HG03095 (cell line): ENCODE measurements around the gene PCDHA10.
"Not testable (repeated sequence)": the region's sequence is repeated elsewhere in the genome, so short reads cannot be mapped to it uniquely, and the experiment has no call there.

Experiments
- ATAC-seq: cut with Tn5 transposase; IDR thresholded peaks from one replicate; pipeline ENCODE4 v1.9.1; 2021; ENCODE audit warnings: moderate library complexity; ENCODE audit not compliant: unreplicated experiment

The PCDHA10 gene, protein sequence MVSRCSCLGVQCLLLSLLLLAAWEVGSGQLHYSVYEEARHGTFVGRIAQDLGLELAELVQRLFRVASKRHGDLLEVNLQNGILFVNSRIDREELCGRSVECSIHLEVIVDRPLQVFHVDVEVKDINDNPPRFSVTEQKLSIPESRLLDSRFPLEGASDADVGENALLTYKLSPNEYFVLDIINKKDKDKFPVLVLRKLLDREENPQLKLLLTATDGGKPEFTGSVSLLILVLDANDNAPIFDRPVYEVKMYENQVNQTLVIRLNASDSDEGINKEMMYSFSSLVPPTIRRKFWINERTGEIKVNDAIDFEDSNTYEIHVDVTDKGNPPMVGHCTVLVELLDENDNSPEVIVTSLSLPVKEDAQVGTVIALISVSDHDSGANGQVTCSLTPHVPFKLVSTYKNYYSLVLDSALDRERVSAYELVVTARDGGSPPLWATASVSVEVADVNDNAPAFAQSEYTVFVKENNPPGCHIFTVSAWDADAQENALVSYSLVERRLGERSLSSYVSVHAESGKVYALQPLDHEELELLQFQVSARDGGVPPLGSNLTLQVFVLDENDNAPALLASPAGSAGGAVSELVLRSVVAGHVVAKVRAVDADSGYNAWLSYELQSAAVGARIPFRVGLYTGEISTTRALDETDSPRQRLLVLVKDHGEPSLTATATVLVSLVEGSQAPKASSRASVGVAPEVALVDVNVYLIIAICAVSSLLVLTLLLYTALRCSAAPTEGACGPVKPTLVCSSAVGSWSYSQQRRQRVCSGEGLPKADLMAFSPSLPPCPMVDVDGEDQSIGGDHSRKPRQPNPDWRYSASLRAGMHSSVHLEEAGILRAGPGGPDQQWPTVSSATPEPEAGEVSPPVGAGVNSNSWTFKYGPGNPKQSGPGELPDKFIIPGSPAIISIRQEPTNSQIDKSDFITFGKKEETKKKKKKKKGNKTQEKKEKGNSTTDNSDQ

DNA sequence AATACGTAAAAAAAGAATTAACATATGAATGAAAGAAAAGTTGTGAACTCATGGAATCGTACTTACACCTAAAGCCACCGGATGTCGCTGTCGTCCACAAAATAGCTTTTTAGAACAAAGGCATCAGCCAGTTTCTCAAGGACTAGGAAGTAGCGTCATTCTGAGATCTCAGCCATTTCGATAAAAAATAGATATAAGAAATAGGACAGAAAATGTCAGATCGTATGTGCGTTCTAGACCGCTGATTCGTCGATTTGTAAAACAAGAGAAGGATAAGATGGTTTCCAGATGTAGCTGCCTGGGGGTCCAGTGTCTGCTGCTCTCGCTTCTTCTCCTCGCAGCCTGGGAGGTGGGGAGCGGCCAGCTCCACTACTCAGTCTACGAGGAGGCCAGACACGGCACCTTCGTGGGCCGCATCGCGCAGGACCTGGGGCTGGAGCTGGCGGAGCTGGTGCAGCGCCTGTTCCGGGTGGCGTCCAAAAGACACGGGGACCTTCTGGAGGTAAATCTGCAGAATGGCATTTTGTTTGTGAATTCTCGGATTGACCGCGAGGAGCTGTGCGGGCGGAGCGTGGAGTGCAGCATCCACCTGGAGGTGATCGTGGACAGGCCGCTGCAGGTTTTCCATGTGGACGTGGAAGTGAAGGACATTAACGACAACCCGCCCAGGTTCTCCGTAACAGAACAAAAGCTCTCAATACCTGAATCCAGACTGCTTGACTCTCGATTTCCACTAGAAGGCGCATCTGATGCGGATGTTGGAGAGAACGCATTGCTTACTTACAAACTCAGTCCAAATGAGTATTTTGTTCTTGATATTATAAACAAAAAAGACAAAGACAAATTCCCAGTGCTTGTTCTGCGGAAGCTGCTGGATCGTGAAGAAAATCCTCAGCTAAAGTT, at the start of gene PCDHA10:
Gene PCDHA10 (plus strand): TSS at position 126 of the 903 bp plus-strand sequence. CDS start 152 bp downstream, at position 278.
- ATAC-seq, result no peak

DNA sequence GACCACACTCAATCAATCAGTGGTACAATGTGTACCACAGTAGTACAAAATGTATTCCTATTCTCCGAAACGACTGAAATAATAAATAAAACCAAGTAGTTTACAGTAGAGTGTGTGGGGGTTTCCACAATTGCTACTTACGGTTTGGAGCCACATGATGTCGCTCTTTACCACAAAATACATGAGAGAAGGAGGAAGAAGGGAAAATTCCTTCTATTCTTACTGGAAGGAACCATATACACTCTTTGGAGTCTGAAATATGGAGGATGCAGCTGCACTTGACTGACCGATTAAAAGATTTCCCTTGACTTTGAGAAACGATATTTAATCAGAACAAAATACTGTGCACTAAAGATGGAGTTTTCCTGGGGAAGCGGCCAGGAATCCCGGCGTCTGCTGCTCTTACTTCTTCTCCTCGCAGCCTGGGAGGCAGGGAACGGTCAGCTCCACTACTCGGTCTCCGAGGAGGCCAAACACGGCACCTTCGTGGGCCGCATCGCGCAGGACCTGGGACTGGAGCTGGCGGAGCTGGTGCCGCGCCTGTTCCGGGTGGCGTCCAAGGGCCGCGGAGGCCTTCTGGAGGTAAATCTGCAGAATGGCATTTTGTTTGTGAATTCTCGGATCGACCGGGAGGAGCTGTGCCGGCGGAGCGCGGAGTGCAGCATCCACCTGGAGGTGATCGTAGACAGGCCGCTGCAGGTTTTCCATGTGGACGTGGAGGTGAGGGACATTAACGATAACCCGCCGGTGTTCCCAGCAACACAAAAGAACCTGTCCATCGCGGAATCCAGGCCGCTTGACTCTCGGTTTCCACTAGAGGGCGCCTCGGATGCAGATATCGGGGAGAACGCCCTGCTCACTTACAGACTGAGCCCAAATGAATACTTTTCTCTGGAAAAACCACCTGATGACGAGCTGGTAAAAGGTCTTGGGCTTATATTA, 48.6 kb upstream of the PCDHA10 start, which contains the start of gene PCDHA4:
Gene PCDHA4 (plus strand): TSS at position 235 of the 942 bp plus-strand sequence.
- ATAC-seq, result no peak

DNA sequence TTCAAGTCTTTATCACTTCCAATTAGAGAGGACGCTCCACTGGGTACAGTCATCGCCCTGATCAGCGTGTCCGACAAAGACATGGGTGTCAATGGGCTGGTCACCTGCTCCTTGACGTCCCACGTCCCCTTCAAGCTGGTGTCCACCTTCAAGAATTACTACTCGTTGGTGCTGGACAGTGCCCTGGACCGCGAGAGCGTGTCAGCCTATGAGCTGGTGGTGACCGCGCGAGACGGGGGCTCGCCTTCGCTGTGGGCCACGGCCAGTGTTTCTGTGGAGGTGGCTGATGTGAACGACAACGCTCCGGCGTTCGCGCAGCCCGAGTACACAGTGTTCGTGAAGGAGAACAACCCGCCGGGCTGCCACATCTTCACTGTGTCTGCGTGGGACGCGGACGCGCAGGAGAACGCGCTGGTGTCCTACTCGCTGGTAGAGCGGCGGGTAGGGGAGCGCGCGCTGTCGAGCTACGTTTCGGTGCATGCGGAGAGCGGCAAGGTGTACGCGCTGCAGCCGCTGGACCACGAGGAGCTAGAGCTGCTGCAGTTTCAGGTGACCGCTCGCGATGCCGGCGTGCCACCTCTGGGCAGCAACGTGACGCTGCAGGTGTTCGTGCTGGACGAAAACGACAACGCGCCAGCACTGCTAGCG, 47.3 kb upstream of the PCDHA10 start:
- not testable (repeated sequence) for ATAC-seq

DNA sequence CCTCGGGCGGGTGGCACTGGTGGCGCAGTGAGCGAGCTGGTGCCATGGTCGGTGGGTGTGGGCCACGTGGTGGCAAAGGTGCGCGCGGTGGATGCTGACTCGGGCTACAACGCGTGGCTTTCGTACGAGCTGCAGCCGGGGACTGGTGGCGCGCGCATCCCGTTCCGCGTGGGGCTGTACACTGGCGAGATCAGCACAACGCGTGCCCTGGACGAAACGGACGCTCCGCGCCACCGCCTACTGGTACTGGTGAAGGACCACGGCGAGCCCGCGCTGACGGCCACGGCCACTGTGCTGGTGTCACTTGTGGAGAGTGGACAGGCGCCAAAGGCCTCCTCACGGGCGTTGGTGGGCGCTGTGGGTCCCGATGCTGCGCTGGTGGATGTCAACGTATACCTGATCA, 46.8 kb upstream of the PCDHA10 start:
- ATAC-seq, result no peak

DNA sequence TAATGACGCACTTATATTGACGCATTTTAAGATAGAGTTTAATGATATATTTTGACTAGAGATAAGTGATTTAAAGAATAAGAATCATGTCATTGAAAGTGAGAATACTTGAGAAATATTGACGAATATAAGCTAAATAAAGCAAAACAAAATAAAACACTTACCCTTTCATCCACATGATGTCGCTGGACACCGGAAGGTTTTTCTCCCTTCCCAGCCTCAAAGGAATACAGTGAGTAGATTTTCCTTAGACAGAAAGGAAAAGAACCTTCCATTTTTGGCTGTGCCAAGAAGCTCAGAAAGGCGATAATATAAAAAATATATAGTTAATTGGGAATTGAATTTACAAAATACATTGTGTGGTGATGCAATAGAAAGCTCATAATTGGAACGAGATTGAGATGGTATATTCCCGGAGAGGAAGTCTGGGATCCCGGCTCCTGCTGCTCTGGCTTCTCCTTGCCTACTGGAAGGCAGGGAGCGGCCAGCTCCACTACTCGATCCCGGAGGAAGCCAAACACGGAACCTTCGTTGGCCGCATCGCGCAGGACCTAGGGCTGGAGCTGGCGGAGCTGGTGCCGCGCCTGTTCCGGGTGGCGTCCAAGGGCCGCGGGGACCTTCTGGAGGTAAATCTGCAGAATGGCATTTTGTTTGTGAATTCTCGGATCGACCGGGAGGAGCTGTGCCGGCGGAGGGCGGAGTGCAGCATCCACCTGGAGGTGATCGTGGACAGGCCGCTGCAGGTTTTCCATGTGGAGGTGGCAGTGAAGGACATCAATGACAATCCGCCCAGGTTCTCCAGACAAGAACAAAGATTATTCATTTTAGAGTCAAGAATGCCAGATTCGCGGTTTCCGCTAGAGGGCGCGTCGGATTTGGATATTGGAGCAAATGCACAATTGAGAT, 34.1 kb upstream of the PCDHA10 start, which contains the start of gene PCDHA5:
Gene PCDHA5 (plus strand): TSS at position 239 of the 906 bp plus-strand sequence.
- no peak for ATAC-seq

DNA sequence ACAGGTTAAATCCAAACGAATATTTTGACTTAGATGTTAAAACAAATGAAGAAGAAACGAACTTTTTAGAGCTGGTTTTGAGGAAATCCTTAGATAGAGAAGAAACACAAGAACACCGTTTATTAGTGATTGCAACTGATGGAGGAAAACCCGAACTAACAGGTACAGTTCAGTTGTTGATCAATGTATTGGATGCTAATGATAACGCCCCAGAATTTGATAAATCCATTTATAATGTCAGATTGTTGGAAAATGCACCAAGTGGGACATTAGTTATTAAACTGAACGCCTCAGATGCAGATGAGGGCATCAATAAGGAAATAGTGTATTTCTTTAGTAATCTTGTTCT, 33.4 kb upstream of the PCDHA10 start:
- ATAC-seq, result no peak

DNA sequence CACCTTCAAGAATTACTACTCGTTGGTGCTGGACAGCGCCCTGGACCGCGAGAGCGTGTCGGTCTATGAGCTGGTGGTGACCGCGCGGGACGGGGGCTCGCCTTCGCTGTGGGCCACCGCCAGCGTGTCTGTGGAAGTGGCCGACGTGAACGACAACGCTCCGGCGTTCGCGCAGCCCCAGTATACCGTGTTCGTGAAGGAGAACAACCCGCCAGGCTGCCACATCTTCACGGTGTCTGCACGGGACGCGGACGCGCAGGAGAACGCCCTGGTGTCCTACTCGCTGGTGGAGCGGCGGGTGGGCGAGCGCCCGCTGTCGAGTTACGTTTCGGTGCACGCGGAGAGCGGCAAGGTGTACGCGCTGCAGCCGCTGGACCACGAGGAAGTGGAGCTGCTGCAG, 32.7 kb upstream of the PCDHA10 start:
- ATAC-seq, result not testable (repeated sequence)

DNA sequence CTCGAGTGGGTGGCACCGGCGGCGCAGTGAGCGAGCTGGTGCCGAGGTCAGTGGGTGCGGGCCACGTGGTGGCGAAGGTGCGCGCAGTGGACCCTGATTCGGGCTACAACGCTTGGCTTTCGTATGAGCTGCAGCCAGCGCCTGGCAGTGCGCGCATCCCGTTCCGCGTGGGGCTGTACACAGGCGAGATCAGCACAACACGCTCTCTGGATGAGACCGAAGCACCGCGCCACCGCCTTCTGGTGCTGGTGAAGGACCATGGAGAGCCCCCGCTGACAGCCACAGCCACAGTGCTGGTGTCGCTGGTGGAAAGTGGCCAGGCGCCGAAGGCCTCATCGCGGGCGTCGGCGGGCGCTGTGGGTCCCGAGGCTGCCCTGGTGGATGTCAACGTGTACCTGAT, 32.2 kb upstream of the PCDHA10 start:
- ATAC-seq, result no peak

DNA sequence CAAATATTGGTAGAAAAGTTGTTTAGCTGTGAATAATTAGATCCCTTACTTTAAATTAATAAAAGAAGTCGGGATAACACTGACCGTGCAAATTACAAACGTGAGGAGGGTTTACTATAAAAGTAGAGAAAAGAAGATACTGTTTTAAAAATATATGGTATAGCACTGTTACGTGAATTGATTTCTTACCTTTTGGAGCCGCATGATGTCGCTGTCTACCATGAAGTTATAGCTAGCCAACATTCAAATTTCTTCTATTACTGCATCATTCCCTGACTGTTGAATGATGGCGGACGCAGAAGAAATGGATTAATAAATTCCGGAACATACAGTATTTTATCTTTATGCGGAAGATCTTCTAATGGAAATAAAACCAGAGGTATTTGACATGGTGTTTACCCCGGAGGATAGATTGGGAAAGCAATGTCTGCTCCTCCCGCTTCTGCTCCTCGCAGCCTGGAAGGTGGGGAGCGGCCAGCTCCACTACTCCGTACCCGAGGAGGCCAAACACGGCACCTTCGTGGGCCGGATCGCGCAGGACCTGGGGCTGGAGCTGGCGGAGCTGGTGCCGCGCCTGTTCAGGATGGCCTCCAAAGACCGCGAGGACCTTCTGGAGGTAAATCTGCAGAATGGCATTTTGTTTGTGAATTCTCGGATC, 27.9 kb upstream of the PCDHA10 start, which contains the start of gene PCDHA6:
Gene PCDHA6 (plus strand): TSS at position 257 of the 658 bp plus-strand sequence. CDS start 132 bp downstream, at position 389.
- ATAC-seq, result no peak

DNA sequence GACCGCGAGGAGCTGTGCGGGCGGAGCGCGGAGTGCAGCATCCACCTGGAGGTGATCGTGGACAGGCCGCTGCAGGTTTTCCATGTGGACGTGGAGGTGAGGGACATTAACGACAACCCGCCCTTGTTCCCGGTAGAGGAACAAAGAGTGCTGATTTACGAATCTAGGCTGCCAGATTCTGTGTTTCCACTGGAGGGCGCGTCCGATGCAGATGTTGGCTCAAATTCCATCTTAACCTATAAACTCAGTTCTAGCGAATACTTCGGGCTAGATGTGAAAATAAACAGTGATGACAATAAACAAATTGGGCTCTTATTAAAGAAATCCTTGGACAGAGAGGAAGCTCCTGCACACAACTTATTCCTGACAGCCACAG, 27.3 kb upstream of the PCDHA10 start:
- ATAC-seq, result no peak

DNA sequence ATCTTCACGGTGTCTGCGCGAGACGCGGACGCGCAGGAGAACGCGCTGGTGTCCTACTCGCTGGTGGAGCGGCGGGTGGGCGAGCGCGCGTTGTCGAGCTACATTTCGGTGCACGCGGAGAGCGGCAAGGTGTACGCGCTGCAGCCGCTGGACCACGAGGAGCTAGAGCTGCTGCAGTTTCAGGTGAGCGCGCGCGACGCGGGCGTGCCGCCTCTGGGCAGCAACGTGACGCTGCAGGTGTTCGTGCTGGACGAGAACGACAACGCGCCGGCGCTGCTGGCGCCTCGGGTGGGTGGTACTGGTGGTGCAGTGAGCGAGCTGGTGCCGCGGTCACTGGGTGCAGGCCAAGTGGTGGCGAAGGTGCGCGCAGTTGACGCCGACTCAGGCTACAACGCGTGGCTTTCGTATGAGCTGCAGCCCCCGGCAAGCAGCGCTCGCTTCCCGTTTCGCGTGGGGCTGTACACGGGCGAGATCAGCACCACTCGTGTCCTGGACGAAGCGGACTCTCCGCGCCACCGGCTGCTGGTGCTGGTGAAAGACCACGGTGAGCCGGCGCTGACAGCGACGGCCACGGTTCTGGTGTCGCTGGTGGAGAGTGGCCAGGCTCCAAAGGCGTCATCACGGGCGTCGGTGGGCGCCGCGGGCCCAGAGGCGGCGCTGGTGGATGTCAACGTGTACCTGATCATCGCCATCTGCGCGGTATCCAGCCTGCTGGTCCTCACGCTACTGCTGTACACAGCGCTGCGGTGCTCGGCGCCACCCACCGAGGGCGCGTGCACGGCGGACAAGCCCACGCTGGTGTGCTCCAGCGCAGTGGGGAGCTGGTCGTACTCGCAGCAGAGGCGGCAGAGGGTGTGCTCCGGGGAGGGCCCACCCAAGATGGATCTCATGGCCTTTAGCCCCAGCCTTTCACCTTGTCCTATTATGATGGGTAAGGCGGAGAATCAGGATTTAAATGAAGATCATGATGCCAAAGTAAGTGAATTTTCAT, 25.9 kb upstream of the PCDHA10 start:
- ATAC-seq, result not testable (repeated sequence)

DNA sequence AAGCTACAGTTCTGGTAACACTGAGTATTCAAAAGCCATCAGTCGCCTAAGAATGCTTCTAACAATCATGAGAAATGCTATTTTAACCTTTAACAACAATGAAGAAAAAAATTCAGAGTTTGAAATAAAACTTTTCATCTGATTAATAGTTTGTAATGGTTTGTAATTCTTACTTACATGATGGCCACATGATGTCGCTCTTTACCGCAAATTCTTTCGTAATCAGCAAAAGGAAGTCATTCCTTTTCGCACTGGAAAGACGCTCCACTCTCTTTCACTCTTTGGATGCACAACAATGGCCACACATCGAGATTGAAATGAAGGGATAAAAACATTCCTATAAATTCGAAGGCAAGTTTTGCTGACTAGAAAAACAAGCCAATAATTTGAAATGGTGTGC, 21.7 kb upstream of the PCDHA10 start, which contains the start of gene PCDHA7:
Gene PCDHA7 (plus strand): TSS at position 277 of the 400 bp plus-strand sequence. CDS start 115 bp downstream, at position 392.
- ATAC-seq, result no peak

DNA sequence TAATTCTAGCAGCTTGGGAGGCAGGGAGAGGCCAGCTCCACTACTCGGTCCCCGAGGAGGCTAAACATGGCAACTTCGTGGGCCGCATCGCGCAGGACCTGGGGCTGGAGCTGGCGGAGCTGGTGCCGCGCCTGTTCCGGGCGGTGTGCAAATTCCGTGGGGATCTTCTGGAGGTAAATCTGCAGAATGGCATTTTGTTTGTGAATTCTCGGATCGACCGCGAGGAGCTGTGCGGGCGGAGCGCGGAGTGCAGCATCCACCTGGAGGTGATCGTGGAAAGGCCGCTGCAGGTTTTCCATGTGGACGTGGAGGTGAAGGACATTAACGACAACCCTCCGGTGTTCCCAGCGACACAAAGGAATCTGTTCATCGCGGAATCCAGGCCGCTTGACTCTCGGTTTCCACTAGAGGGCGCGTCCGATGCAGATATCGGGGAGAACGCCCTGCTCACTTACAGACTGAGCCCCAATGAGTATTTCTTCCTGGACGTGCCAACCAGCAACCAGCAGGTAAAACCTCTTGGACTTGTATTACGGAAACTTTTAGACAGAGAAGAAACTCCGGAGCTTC, 21.2 kb upstream of the PCDHA10 start:
- not testable (repeated sequence) for ATAC-seq

DNA sequence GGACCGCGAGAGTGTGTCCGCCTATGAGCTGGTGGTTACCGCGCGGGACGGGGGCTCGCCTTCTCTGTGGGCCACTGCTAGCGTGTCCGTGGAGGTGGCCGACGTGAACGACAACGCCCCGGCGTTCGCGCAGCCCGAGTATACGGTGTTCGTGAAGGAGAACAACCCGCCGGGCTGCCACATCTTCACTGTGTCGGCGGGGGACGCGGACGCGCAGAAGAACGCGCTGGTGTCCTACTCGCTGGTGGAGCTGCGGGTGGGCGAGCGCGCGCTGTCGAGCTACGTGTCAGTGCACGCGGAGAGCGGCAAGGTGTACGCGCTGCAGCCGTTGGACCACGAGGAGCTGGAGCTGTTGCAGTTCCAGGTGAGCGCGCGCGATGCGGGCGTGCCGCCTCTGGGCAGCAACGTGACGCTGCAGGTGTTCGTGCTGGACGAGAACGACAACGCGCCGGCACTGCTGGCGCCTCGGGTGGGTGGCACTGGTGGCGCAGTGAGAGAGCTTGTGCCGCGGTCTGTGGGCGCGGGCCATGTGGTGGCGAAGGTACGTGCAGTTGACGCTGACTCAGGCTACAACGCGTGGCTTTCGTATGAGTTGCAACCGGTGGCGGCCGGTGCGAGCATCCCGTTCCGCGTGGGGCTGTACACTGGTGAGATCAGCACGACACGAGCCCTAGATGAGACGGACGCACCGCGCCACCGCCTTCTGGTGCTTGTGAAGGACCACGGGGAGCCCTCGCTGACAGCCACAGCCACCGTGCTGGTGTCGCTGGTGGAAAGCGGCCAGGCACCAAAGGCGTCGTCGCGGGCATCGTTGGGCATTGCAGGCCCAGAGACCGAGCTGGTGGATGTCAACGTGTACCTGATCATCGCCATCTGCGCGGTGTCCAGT, 19.8 kb upstream of the PCDHA10 start:
- ATAC-seq, result no peak
